ACC112 (cell line): ENCODE results near the gene EPHB1.

Experiments used
- H2AFZ ChIP-seq: fragments of 200-600 bp; sonication (generic); one replicate; pipeline ENCODE4 v1.6.0; 2017; ENCODE audit warnings: antibody characterized with exemption, low read length; ENCODE audit not compliant: unreplicated experiment
- H3K27ac ChIP-seq: fragments of 200-600 bp; sonication (generic); 2 replicates; pipeline ENCODE4 v1.5.1; 2014; ENCODE audit warnings: low read depth, mild to moderate bottlenecking, antibody characterized with exemption, low read length, moderate library complexity
- H3K27me3 ChIP-seq: fragments of 200-600 bp; sonication (generic); 2 replicates; pipeline ENCODE4 v1.6.1; 2014; ENCODE audit warnings: mild to moderate bottlenecking, antibody characterized with exemption, low read length, moderate library complexity, mixed read lengths; ENCODE audit not compliant: insufficient read depth
- H3K36me3 ChIP-seq: fragments of 200-600 bp; sonication (generic); 2 replicates; pipeline ENCODE4 v1.6.1; 2016; ENCODE audit warnings: mild to moderate bottlenecking, antibody characterized with exemption, low read length, moderate library complexity, mixed read lengths; ENCODE audit not compliant: insufficient read depth
- H3K4me1 ChIP-seq: fragments of 200-600 bp; sonication (generic); one replicate; pipeline ENCODE4 v1.6.1; 2016; ENCODE audit warnings: low read length, mixed read lengths; ENCODE audit not compliant: insufficient read depth, unreplicated experiment, control insufficient read depth
- H3K4me3 ChIP-seq: fragments of 200-600 bp; sonication (generic); 2 replicates; pipeline ENCODE4 v1.5.1; 2014; ENCODE audit warnings: mild to moderate bottlenecking, low read depth, low read length
- H3K79me2 ChIP-seq: fragments of 200-600 bp; sonication (generic); one replicate; pipeline ENCODE4 v1.6.0; 2016; ENCODE audit warnings: low read length; ENCODE audit not compliant: control insufficient read depth, unreplicated experiment, insufficient read depth

Gene EPHB1

DNA sequence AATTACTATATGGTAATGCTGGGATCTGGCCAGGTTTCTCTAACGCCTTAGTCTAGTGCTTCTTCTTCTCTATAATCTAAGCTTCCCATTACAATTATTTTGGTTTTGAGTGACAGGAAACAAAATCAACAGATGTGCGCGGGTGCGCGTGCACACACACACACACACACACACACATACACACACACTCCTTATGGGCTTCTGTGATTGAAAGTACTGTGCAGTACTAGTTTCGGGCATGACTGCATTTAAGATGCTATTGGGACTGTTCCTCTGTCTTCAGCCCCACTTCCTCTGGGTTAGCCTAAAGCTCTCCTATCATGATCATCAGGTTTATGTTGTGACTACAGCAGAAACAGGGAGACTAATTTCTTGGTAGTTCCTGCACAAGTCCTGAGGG, 32.2 kb downstream of the EPHB1 start:
- no peak overlapping the region for H2AFZ ChIP-seq
- no peaks in the 10 kb centered on the region for H3K4me1 ChIP-seq
- no peaks in the 10 kb centered on the region for H3K79me2 ChIP-seq
- no peaks in the 10 kb centered on the region for H3K36me3 ChIP-seq
- no peaks in the 10 kb centered on the region for H3K27me3 ChIP-seq
- H3K27ac ChIP-seq: no peak overlapping the region
- H3K4me3 ChIP-seq: no peak overlapping the region

DNA sequence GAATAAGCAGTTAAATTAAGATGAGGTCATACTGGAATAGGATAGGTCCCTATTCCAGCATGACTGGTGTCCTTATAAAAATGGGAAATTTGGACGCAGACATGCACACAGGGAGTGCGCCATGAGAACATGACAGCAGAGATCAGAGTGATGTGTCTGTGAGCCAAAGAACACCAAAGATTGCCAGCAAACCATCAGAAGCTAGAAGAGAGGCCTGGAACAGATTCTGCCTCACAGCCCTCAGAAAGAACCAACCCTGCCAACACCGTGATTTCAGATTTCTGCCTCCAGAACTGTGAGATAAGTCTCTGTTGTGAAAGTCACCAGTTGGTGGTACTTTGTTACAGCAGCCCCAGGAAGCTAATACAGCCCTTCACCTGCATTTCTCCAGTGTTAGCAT, 34.7 kb downstream of the EPHB1 start:
- no peaks in the 10 kb centered on the region for H3K79me2 ChIP-seq
- H3K4me1 ChIP-seq: no peaks in the 10 kb centered on the region
- no peak overlapping the region for H3K27ac ChIP-seq
- no peak overlapping the region for H3K4me3 ChIP-seq
- H3K27me3 ChIP-seq: no peaks in the 10 kb centered on the region
- no peaks in the 10 kb centered on the region for H3K36me3 ChIP-seq
- H2AFZ ChIP-seq: no peak overlapping the region

DNA sequence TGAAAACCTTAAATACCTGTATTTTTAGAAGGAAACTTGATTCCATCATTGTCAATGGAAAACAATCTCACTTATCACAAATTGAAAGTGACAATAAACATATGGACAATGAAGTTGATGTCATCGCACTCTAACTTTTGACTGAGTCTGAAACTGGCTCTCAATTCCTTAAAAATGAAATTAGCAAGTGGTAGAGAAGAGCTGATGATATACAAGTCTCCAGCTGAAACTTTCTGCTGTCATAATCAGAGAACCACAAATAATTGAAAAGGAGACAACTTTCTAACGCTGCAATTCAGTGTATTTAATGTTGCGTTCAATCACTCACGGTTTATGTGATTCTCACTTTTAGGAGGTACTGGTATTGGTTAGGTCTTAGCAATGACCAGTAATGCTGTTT, 37.5 kb downstream of the EPHB1 start:
- Histone ChIP-seq H2AFZ (no peak overlapping the region), H3K36me3 (no peaks in the 10 kb centered on the region), H3K4me3 (no peak overlapping the region)

DNA sequence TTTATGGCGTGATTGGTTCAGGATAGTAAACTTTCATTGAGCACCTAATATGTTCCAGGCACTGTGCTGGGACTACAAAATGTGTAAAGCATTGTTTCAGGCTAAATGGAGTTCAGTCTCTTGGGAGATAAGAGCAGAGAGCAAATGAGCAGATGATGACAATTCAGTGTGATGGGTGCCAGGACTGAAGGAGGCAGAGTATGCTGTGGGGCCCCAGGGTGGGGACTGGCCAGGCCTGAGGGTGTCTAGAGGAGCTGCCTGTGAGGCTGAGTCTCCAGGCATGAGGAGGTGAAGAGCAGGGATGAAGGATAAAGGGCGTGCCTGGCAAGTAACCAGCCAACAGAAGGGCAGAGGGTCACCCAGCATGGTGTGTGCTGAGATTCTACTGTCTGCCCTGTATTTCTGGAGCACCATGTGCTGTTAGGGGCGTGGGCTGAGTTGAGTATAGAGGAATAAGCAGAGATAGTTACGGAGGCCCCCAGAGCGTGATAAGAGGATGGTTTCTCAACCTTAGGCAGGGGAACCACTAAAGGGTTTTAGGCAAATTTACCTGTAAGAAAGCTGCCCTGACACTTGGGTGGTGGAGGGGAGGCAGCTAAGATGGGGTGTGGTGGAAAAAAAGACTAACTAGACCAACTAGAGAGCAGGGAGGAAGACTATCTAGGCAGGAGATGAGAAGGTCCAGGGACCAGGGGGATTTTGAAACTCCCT, 38.5 kb downstream of the EPHB1 start:
- H3K4me1 ChIP-seq: no peaks in the 10 kb centered on the region
- H3K79me2 ChIP-seq: no peaks in the 10 kb centered on the region
- no peak overlapping the region for H3K4me3 ChIP-seq
- no peak overlapping the region for H2AFZ ChIP-seq
- H3K27ac ChIP-seq: no peak overlapping the region
- no peaks in the 10 kb centered on the region for H3K27me3 ChIP-seq
- H3K36me3 ChIP-seq: no peaks in the 10 kb centered on the region

More for the DNA sequence above, 37.5 kb downstream of the EPHB1 start:
- Histone ChIP-seq H3K27me3 (no peaks in the 10 kb centered on the region), H3K79me2 (no peaks in the 10 kb centered on the region), H3K4me1 (no peaks in the 10 kb centered on the region), H3K27ac (no peak overlapping the region)

DNA sequence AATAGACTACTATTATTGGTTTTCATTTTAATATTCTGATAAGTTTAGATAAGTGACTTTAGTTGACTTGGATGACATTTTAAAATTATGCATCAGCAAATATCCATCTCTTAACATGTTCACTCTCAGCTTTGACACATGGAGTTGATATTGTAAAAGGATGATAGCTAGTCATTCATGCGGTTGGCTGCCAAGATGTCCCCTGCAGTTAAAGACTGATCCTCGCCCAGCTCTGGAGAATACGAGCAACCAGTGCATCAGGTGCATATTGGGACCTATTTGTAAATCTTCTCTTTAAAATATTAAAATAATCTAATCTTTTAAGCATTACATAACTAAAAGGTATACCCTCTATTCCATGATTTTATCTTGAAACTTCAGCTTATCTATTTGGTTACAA, 41.9 kb downstream of the EPHB1 start:
- Histone ChIP-seq H2AFZ (no peak overlapping the region), H3K4me1 (no peaks in the 10 kb centered on the region), H3K4me3 (no peak overlapping the region), H3K27ac (no peak overlapping the region), H3K27me3 (no peaks in the 10 kb centered on the region), H3K36me3 (no peaks in the 10 kb centered on the region), H3K79me2 (no peaks in the 10 kb centered on the region)

DNA sequence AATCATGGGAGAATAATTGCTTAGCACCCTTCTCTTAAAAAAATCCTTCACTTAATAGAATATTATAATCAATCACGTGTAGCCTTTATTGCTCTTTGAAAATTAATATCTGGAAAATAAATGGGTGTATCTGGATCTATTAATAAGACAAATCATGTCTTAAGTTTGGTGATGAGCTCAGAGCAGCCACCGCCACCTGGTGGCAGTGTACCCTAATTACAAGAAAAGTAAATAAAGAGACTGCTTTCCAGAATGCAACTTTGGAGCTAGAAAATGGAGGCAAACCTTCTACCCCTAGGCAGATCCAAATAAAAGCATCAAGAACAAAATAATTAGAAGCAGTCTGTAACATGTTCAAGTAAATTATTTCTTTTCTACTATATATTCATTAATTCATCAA, 43.5 kb downstream of the EPHB1 start:
- no peaks in the 10 kb centered on the region for H3K4me1 ChIP-seq
- no peak overlapping the region for H2AFZ ChIP-seq
- no peaks in the 10 kb centered on the region for H3K79me2 ChIP-seq
- H3K4me3 ChIP-seq: no peak overlapping the region
- H3K36me3 ChIP-seq: no peaks in the 10 kb centered on the region
- H3K27me3 ChIP-seq: no peaks in the 10 kb centered on the region
- H3K27ac ChIP-seq: no peak overlapping the region

DNA sequence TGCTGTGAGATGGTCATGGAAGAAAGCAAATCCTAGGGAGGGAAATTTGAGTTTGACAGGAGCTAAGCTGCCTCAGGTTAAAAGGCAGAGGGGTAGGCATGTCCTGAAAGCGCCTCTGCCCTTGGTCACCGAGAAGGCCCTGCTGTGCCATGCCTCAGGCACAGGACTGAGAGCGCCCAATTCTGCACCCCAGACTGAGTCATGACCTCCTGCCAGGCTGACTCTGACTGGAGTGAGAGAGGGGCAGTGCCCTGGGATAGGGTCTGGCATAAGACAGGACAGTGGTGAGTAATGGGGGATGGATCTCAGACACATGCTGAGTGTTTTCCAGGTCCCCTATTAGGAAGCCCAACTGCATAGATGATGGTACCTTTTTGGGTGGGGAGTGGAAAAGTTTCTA, 44.4 kb downstream of the EPHB1 start:
- Histone ChIP-seq H3K4me1 (no peaks in the 10 kb centered on the region), H3K4me3 (no peak overlapping the region), H3K36me3 (no peaks in the 10 kb centered on the region), H3K79me2 (no peaks in the 10 kb centered on the region), H3K27ac (no peak overlapping the region), H2AFZ (no peak overlapping the region), H3K27me3 (no peaks in the 10 kb centered on the region)

DNA sequence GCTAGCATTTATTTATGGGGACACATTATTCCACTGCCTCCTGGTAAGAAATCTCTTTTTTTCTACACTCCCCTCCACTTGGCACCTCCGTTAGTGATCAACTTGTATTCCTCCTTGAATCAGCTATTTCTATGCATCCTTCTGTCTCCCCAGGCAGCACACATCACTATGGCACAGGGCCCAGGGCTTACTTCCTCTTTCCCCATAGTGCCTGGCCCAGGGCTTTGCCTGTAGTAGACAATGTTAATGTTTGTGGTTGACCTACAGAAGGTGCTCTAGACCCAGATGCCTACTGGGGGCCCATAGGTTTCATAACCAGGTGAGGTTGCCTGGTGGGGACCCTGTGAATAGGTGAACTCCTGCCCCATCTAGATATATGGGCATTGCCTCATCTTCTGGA, 44.9 kb downstream of the EPHB1 start:
- Histone ChIP-seq H3K79me2 (no peaks in the 10 kb centered on the region), H3K4me3 (no peak overlapping the region), H3K27me3 (no peaks in the 10 kb centered on the region), H3K27ac (no peak overlapping the region), H2AFZ (no peak overlapping the region), H3K4me1 (no peaks in the 10 kb centered on the region), H3K36me3 (no peaks in the 10 kb centered on the region)

DNA sequence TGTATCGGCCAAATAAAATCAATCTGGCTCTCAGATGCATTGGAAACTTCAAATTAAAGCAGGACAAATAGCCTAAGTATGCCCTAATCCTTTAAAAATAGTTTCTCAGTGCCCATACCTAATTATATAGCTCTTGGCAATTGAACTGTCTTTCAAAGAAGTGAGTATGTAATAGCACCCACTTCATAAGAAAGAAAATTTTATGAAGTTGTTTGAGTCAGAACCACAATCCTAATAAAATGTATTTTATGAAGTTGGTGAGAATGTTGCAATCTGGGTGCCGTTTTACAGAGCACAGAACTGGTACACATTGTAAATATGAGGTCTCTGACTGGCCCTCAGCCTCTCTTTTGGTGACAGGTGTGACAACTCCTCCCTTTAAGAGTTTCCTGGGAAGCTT, 45.4 kb downstream of the EPHB1 start:
- Histone ChIP-seq H3K27me3 (no peaks in the 10 kb centered on the region), H3K36me3 (no peaks in the 10 kb centered on the region), H3K4me3 (no peak overlapping the region), H3K79me2 (no peaks in the 10 kb centered on the region), H3K27ac (no peak overlapping the region), H3K4me1 (no peaks in the 10 kb centered on the region), H2AFZ (no peak overlapping the region)

DNA sequence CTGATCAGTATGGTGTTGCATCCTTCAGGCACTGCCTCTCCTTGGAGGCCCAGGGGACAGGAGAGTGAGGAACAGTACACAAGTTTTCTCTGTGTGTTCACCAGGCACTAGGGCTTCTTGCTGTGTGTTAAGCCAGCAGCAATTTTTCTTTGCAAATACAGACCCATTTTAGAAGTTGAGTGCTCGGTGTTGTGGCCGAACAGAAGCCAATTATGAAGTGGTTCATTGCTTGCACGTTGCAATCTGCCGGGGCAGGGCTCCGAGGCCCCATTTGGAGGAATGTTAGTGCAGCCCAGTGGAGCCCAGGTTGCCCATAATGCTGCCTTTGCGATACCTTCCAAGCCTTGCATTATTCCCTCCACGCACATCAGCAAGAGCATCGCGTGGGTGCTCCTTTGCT, 51.0 kb downstream of the EPHB1 start:
- H3K4me3 ChIP-seq: no peak overlapping the region
- H3K79me2 ChIP-seq: no peaks in the 10 kb centered on the region
- peaks cover 4% of the 10 kb centered on the region for H3K4me1 ChIP-seq
- no peak overlapping the region for H2AFZ ChIP-seq
- no peaks in the 10 kb centered on the region for H3K27me3 ChIP-seq
- H3K36me3 ChIP-seq: no peaks in the 10 kb centered on the region
- H3K27ac ChIP-seq: no peak overlapping the region

DNA sequence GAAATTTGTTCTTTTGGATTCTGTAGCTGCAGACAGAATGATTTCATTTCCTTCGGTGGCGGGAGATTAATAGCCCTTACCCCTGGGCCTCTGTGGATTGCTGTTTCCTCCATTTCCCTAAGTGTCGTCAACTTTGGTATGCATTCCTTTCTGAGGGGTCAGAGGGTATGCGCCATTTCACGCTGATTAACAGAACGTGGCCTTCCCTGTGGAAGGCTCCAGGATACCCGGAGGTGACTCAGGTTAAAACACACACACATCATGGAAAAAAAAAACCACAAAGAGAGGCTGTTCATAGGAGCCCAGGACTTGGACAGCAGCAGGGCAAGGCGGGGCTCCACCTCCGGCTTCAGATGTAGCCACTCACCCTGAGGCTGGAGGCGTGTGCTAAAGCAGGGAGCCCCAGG, 51.9 kb downstream of the EPHB1 start:
- Histone ChIP-seq H3K27ac (no peak overlapping the region), H3K4me1 (peaks cover 4% of the 10 kb centered on the region), H3K79me2 (no peaks in the 10 kb centered on the region), H2AFZ (peak overlapping the region; percentile 14), H3K36me3 (no peaks in the 10 kb centered on the region), H3K4me3 (no peak overlapping the region), H3K27me3 (no peaks in the 10 kb centered on the region)
